HG03457 (cell line): ENCODE results near the gene SPDYE1.
"Not testable (repeated sequence)": the region's sequence is repeated elsewhere in the genome, so short reads cannot be mapped to it uniquely, and the experiment has no call there.

Experiments
- ATAC-seq: cut with Tn5 transposase; IDR thresholded peaks from one replicate; pipeline ENCODE4 v1.9.1; 2021; ENCODE audit warnings: moderate number of reproducible peaks; ENCODE audit not compliant: unreplicated experiment

The SPDYE1 gene

GRCh38 chr7:43997532-43997931 lies at the start of gene SPDYE1:
Gene SPDYE1 (plus strand): TSS chr7:43997897. CDS start chr7:43999950, 2,053 bp downstream.
- not testable (repeated sequence) for ATAC-seq

- ATAC-seq: no peak
Observed at GRCh38 chr7:43952028-43952427, 45.7 kb upstream of the SPDYE1 start.

GRCh38 chr7:43953071-43953470 lies 44.6 kb upstream of the SPDYE1 start:
- ATAC-seq: no peak

- no peak for ATAC-seq
Observed at GRCh38 chr7:43954524-43955228, 43.0 kb upstream of the SPDYE1 start.

GRCh38 chr7:43956027-43956426 lies 41.7 kb upstream of the SPDYE1 start:
- no peak for ATAC-seq

- ATAC-seq: no peak
Observed at GRCh38 chr7:43960933-43961332, 36.8 kb upstream of the SPDYE1 start.

- not testable (repeated sequence) for ATAC-seq
Observed at GRCh38 chr7:43966392-43966791, 31.3 kb upstream of the SPDYE1 start.

GRCh38 chr7:43968172-43969040 lies 29.3 kb upstream of the SPDYE1 start:
- not testable (repeated sequence) for ATAC-seq

- ATAC-seq: not testable (repeated sequence)
Observed at GRCh38 chr7:43969586-43969985, 28.1 kb upstream of the SPDYE1 start.

GRCh38 chr7:43970698-43971097 lies 27.0 kb upstream of the SPDYE1 start:
- not testable (repeated sequence) for ATAC-seq

GRCh38 chr7:43974033-43974573 lies 23.6 kb upstream of the SPDYE1 start:
- ATAC-seq: not testable (repeated sequence)

GRCh38 chr7:43974725-43975482 lies 22.8 kb upstream of the SPDYE1 start:
- not testable (repeated sequence) for ATAC-seq

GRCh38 chr7:43977525-43977924 lies 20.2 kb upstream of the SPDYE1 start:
- ATAC-seq: no peak

- not testable (repeated sequence) for ATAC-seq
Observed at GRCh38 chr7:43978102-43978501, 19.6 kb upstream of the SPDYE1 start.

GRCh38 chr7:43982848-43983247 lies 14.8 kb upstream of the SPDYE1 start:
- not testable (repeated sequence) for ATAC-seq

GRCh38 chr7:43983736-43984135 lies 14.0 kb upstream of the SPDYE1 start:
- not testable (repeated sequence) for ATAC-seq

- peak; percentile 73 for ATAC-seq
Observed at GRCh38 chr7:43985904-43986864, 11.5 kb upstream of the SPDYE1 start.

- not testable (repeated sequence) for ATAC-seq
Observed at GRCh38 chr7:43987476-43987875, 10.2 kb upstream of the SPDYE1 start.

- not testable (repeated sequence) for ATAC-seq
Observed at GRCh38 chr7:43990011-43990585, 7.6 kb upstream of the SPDYE1 start.
